K562 (cell line): ENCODE results near the gene FOXO3. TPM values are rescaled to one million over a fixed set of nuclear protein-coding genes. Genes with fewer than 3 reads are reported as not detected.

Source experiments
- ATF7 ChIP-seq: fragments of 450-650 bp; IDR thresholded peaks from 2 replicates; pipeline ENCODE4 v1.7.1; 2014; ENCODE audit warnings: mild to moderate bottlenecking, moderate library complexity
- CHD4 ChIP-seq: fragments of 200-600 bp; sonication (generic); IDR thresholded peaks from 3 replicates; pipeline ENCODE4 v1.6.1; 2012; ENCODE audit warnings: low read depth, mild to moderate bottlenecking, mixed read lengths, low read length, inconsistent platforms; ENCODE audit not compliant: insufficient read depth, insufficient replicate concordance, poor library complexity, severe bottlenecking
- DNMT1 ChIP-seq: fragments of 450-650 bp; IDR thresholded peaks from 2 replicates; pipeline ENCODE4 v1.6.1; 2016; ENCODE audit warnings: antibody characterized with exemption, mild to moderate bottlenecking
- HDAC3 ChIP-seq: fragments of 450-650 bp; IDR thresholded peaks from 2 replicates; pipeline ENCODE4 v1.6.1; 2018; ENCODE audit warnings: borderline replicate concordance, mild to moderate bottlenecking, moderate library complexity; ENCODE audit not compliant: partially characterized antibody
- HNRNPK ChIP-seq: fragments of 200-400 bp; formaldehyde crosslinking; IDR thresholded peaks from one replicate; pipeline ENCODE4 v1.6.1; 2018; ENCODE audit warnings: mild to moderate bottlenecking, low read depth, low read length; ENCODE audit not compliant: poor library complexity, severe bottlenecking
- IFI16 ChIP-seq: fragments of 250-450 bp; sonication (Bioruptor Pico); IDR thresholded peaks from 2 replicates; pipeline ENCODE4 v2.1.2; 2022; ENCODE audit warnings: mild to moderate bottlenecking, inconsistent platforms
- JUN ChIP-seq, 2 experiments: sonication (generic) in 1 of 2; formaldehyde crosslinking in 1 of 2; IDR thresholded peaks; 2 replicates each; pipeline versions ENCODE4 v1.6.1 to v1.8.0; 2012 to 2022; ENCODE audit warnings: borderline replicate concordance in 2 of 2, mild to moderate bottlenecking in 2 of 2, improper control_type of control experiment in 1 of 2, low read depth in 1 of 2, low read length in 1 of 2, missing genetic modification reagents in 1 of 2
- KLF13 ChIP-seq: fragments of 450-650 bp; IDR thresholded peaks from 2 replicates; pipeline ENCODE4 v1.6.1; 2016; ENCODE audit warnings: missing genetic modification characterization, low read depth, mild to moderate bottlenecking, missing compliant biosample characterization, moderate library complexity, borderline replicate concordance
- MAZ ChIP-seq, 2 experiments: fragments of 450-650 bp in 1 of 2; sonication (generic) in 1 of 2; formaldehyde crosslinking; IDR thresholded peaks in 1 of 2; conservative IDR thresholded peaks in 1 of 2; 2 replicates each; pipeline versions ENCODE4 v1.4.0 to v1.5.0; 2020; ENCODE audit warnings: mild to moderate bottlenecking in 1 of 2, missing genetic modification reagents in 1 of 2
- MCM3 ChIP-seq: fragments of 450-650 bp; IDR thresholded peaks from 2 replicates; pipeline ENCODE4 v1.6.1; 2016
- NFE2L1 ChIP-seq: fragments of 450-650 bp; IDR thresholded peaks from 2 replicates; pipeline ENCODE4 v1.6.1; 2016; ENCODE audit warnings: missing genetic modification characterization, low read depth, mild to moderate bottlenecking, missing compliant biosample characterization, moderate library complexity, borderline replicate concordance
- OTX1 ChIP-seq: fragments of 450-650 bp; formaldehyde crosslinking; IDR thresholded peaks from 2 replicates; pipeline ENCODE4 v1.4.0; 2022; ENCODE audit warnings: mild to moderate bottlenecking
- RFX5 ChIP-seq: IDR thresholded peaks from 2 replicates; pipeline ENCODE4 v1.6.1; 2011; ENCODE audit warnings: low read depth, mild to moderate bottlenecking, improper control_type of control experiment, low read length
- RREB1 ChIP-seq: fragments of 250-450 bp; sonication (Bioruptor Pico); IDR thresholded peaks from 2 replicates; pipeline ENCODE4 v1.4.0; 2020
- ZBTB12 ChIP-seq: fragments of 250-450 bp; sonication (Bioruptor Pico); IDR thresholded peaks from 2 replicates; pipeline ENCODE4 v1.4.0; 2020
- ZNF449 ChIP-seq: fragments of 250-450 bp; sonication (Bioruptor Pico); IDR thresholded peaks from 2 replicates; pipeline ENCODE4 v1.8.0; 2022; ENCODE audit warnings: moderate library complexity, mild to moderate bottlenecking, inconsistent platforms
- ZNF696 ChIP-seq: fragments of 250-450 bp; sonication (Bioruptor Pico); conservative IDR thresholded peaks from 2 replicates; pipeline ENCODE4 v1.4.0; 2020; ENCODE audit warnings: mild to moderate bottlenecking, moderate library complexity
- polyA plus RNA-seq, 8 experiments: library from polyadenylated mRNA; depleted of rRNA in 4 of 8; stranded (reverse) in 5 of 8; unstranded in 3 of 8; fragments of >200 nt; fragmentation: Nextera tagmentation in 2 of 8; fragmentation: Illumina TruSeq in 1 of 8; extraction: Ambion mirVana in 2 of 8; extraction: Trizol in 1 of 8; gene quantifications; 2 replicates each; pipeline versions ENCODE4 v1.2.1 to v1.2.3, GENCODE V29; 2011 to 2014; ENCODE audit warnings: inconsistent platforms in 1 of 8, missing spikeins in 1 of 8
- total RNA-seq, 7 experiments: library from RNA; depleted of rRNA in 6 of 7; stranded (reverse); fragments of >200 nt in 6 of 7; fragmentation: Illumina TruSeq in 2 of 7; extraction: Trizol in 2 of 7; gene quantifications; 2 replicates each; pipeline versions ENCODE4 v1.2.1 to v1.2.3, GENCODE V29; 2011 to 2021; ENCODE audit warnings: low replicate concordance in 1 of 7
- TF ChIP-seq, protein P1 (sequence below): fragments of 250-450 bp; sonication (Bioruptor Pico); IDR thresholded peaks from 2 replicates; pipeline ENCODE4 v1.8.0; 2021; ENCODE audit warnings: moderate library complexity, mild to moderate bottlenecking, inconsistent platforms

Gene FOXO3
- total and polyA plus RNA-seq, 9 of the 15 experiments (the other 6 are each of a cell fraction or from before 2014, with no cell fraction given), result 3.0 to 14.6 (median 6.0) TPM

DNA sequence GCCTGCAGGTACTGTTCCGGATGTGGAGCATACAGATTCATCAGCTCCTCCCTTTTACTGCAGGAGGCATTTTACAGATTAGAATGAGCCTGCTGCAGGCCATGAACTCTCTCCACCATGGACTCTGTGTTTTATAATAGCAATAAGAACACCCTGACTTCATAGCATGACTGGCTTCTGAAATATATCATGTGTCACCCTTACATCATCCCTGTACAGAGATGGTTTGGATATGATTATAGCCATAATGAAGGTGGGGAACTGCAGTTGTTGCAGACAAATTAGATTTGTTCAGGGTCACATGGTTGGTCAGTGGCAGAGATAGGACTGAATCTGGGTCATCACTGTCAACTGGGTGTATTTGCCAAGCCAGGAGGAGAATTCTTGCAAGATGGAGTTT is 100.7 kb downstream of the FOXO3 start (continued):
- TF ChIP-seq KLF13 (tag) (no peak), HNRNPK (no peak), ZBTB12 (no peak), RREB1 (CRISPR knock-in tag) (no peak), OTX1 (CRISPR knock-in tag) (no peak), RFX5 (no peak), ZNF696 (CRISPR knock-in tag) (no peak), DNMT1 (no peak), MAZ (CRISPR knock-in tag; conservative IDR thresholded peaks at IDR 0.05 in 1 of 2, IDR thresholded peaks at IDR 0.05 in 1 of 2) (no peak), HDAC3 (no peak), NFE2L1 (no peak), JUN (IDR thresholded peaks at IDR 0.05; ENCODE audit: borderline replicate concordance, low read depth, low read length) (peak; percentile 83), JUN (CRISPR knock-in tag; IDR thresholded peaks at IDR 0.05; ENCODE audit: borderline replicate concordance) (no peak), MCM3 (no peak), CHD4 (no peak), ZNF449 (CRISPR knock-in tag) (no peak), ATF7 (peak; percentile 91), IFI16 (no peak)
- TF ChIP-seq, protein P1, sequence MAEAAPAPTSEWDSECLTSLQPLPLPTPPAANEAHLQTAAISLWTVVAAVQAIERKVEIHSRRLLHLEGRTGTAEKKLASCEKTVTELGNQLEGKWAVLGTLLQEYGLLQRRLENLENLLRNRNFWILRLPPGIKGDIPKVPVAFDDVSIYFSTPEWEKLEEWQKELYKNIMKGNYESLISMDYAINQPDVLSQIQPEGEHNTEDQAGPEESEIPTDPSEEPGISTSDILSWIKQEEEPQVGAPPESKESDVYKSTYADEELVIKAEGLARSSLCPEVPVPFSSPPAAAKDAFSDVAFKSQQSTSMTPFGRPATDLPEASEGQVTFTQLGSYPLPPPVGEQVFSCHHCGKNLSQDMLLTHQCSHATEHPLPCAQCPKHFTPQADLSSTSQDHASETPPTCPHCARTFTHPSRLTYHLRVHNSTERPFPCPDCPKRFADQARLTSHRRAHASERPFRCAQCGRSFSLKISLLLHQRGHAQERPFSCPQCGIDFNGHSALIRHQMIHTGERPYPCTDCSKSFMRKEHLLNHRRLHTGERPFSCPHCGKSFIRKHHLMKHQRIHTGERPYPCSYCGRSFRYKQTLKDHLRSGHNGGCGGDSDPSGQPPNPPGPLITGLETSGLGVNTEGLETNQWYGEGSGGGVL (CRISPR knock-in tag), result no peak
